ENCODE measurements around the gene VPS13D.

VPS13D gene

DNA sequence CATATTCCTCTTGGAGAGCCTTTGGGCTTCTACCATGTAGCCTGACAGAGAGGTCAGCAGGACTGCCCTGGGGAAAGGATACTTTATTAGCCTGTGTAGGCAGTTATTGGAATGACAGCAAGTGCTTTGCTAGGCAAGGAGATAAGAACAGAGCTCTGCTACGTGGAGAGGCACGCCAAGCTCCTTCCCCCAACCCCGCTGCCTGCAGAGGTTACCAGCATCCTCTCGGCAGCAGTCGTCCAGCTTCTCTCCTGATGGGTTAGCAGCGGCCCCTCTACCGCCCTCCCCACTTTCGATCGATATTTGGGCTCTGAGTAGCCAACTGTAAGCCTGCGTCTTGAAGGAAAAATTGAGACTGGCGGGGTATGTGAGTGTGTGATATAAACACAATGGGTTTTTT lies 265.9 kb downstream of the VPS13D start:
- no peak for DNase-seq (ENCODE audit: low spot score)

DNA sequence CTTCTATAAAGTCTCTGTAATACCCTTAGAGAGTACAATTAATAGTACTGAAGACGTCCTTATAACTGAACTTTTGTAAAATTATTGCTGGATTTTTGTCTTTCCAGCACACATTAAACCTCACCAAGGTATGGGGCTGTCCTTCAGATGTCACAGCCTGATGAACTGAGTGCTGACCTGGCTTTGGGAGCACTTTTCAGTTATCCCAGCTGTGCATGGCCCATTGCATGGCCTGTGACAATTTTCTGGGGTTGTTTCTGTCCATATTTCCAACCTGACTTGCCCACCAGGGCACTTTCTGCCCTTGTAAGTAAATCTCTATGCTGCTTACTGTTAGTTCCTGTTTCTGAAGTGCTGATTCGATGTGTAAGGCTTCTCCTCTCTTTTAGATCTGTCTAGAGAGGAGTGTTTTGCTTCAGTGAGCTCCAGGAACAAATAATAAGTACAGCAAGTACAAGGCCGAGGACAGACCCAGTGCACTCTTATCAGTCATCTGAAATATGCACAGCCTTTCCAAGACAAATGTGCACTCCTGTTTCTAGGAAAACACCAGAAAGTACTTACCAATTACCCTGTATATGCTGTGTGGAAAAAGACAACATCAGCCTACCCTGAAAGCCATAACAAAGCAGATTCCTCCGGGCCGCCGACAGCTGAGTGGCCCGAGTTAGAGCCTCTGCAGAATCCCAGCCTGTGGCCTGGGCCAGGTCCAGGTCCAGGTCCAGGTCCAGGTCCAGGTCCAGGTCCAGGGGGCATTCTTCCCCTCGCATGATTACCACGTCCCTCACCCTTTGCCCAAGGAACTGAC lies 266.5 kb downstream of the VPS13D start:
- no peak for DNase-seq (ENCODE audit: low spot score)

DNA sequence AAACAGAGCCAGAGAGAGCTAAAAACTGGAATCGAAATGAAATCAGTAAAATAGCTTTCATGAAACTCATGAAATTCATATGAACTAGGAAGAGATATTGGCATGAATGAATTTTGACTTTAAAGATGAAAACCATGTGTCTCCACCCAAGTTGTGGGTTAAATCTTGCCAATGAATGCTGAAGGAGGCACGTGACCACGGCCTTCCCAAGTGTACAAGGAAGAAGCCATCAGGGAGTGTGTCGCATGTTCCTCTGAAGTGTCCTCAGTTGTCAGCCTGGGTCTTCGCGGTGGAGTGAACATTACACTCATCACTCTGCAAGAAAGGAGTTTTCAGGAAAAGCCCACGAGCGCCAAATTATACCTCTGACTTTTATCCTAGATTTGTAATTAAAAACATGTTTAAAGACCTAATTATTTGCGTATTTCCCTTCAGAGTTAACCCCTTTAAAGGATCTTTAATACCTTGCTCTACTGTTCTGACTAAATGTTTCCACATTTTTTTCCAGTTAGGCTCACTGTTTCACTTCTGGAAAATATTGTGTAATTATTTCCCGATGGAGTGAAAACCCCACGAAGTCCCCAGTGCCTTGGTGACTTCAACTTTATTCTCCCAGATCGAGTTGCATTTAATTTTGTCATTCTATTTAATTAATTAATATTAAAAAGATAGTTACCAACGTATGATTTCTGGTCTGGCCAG lies 269.9 kb downstream of the VPS13D start:
- no peak for DNase-seq (ENCODE audit: low spot score)

DNA sequence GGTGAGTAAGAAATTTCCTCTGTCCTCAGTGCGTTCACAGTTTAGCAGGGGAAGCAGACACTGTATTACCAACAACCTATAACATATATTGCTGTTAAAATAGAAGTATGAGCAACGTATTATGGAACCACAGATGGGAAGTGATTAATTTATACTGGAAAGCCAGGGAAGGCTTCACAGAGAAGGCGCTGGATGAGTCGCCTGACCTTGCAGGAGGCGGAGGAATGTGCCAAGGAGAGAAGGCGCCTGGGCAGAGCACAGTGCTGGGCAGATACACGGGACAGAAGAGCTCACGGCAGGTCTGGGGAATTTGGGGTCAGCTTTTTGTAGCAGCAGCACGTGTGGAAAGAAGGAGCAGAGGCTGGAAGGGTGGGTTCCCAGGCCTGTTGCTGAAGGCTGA lies 271.8 kb downstream of the VPS13D start:
- DNase-seq (ENCODE audit: low spot score): no peak

DNA sequence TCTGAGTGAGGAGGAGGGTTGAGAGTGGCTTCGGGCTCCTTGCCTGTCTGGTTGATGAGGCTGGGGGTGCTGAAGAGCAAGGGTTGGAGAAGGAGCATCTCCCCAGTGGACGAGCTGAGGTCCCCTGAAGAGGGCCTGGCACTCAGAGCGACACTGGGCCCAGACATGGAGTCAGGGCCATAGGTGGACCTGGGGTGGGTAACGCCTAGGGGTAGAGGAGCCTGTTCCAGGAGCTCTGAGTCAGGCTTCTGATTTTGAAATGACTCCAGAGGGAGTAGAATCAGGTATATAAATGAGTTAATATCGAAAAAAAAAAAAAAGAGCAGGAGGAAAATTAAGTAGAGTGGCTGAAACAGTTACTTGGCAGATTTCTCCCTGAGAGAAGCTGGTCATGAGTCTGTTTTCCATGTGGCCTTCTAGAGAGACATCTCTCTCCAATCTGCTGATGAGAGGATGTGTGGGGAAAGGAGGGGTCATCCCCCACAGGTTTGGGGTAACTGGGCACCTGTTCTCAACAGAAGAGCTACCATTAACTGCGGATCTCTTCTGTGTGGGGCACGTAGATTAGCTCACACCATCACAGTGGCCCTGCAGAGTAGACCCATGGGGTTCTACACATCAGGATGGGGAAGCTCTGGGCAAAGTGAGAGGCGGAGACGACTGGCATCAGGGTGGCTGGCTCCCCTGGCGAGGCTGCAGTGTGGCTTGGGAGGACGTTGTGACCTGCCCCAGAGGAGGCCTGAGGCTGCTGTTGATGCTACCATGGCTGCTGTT lies 272.7 kb downstream of the VPS13D start:
- no peak for DNase-seq (ENCODE audit: low spot score)

DNA sequence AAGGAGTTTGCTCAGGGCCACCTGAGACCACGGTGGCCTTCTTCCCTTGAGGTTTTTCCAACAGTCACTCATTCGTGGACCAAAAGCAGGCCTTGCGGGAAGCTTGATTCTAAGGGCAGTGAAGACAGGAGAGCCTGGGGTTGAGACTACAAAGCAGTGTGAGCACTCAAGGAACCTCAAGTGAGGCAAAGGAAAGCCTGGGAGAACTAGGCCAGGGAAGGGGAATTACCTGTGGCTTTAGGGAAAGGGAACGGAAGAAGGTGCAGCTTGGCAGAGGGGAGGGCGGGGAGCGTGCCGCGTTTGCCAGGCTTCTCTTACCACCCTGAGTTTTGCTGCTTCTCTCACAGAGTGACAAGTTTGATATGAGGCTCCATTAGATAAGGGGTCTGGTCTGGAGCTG lies 273.9 kb downstream of the VPS13D start:
- no peak for DNase-seq (ENCODE audit: low spot score)

DNA sequence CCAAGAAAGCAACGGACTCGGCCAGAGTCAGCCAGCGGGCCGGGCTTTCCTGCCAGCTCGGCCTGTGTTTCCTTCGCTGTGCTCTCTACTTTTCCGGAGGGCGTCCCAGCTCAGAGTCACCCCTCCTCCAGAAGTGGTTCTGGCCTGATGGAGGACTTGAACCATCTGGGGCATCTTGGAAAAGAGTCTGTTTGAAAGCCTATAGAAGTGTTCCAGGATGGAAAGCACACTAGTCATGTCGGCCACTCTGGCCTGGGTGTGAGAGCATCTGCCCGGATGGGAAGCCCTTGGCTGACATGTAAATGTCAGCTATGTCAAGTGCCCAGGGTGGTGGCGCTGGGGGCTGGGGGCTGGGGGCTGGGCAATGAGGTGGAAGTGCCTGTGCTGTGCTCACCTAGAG lies 274.8 kb downstream of the VPS13D start:
- DNase-seq (ENCODE audit: low spot score): no peak

DNA sequence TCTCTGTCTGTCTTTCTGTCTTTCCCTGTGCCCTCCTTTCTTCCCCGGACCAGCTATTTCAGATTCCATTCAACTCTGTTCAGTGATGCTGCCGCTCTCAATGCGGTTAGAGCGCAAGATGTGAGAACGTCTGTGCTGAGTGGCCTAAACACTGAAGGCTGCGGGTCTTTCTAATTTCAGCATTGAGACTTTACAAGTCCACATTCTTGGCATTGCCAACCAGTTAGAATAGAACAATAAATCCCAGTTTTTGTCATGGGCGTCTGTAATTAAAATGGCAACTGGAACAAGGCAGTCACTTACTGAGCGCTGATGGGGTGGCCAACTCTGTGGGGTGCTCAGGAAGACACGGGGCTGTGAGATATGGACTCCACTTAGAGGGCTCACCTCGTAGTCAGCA lies 275.4 kb downstream of the VPS13D start:
- no peak for DNase-seq (ENCODE audit: low spot score)

DNA sequence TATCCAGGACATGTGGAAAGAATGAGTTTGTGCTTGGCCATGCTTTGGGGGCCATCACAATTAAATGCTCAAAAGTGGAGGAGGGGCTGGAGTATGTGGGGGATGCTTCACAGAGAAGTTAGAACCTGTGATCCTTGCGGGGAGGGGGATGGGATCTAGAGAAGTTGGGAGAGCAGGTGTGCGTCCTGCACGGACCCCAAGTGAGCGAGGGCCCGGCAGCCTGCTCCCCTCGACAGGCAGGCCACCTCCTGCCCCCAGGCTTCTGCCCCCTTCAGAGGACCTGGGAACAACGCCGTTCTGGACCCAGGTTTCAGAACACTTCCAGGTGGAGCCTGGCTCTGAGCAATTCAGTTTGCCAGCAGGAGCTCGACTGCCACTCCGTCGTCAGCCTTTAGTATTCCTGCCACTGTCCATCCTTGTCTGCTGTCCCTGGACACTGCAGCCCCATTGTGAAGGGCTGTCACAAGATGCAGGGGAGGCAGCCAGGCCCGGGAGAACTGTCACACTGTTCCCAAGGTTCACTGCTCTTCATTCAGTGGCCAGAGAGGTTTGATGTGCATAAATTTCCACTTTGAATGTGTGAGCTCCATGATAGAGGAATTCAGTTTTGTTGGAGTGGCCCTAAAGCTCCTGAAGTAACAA lies 275.9 kb downstream of the VPS13D start:
- no peak for DNase-seq (ENCODE audit: low spot score)

DNA sequence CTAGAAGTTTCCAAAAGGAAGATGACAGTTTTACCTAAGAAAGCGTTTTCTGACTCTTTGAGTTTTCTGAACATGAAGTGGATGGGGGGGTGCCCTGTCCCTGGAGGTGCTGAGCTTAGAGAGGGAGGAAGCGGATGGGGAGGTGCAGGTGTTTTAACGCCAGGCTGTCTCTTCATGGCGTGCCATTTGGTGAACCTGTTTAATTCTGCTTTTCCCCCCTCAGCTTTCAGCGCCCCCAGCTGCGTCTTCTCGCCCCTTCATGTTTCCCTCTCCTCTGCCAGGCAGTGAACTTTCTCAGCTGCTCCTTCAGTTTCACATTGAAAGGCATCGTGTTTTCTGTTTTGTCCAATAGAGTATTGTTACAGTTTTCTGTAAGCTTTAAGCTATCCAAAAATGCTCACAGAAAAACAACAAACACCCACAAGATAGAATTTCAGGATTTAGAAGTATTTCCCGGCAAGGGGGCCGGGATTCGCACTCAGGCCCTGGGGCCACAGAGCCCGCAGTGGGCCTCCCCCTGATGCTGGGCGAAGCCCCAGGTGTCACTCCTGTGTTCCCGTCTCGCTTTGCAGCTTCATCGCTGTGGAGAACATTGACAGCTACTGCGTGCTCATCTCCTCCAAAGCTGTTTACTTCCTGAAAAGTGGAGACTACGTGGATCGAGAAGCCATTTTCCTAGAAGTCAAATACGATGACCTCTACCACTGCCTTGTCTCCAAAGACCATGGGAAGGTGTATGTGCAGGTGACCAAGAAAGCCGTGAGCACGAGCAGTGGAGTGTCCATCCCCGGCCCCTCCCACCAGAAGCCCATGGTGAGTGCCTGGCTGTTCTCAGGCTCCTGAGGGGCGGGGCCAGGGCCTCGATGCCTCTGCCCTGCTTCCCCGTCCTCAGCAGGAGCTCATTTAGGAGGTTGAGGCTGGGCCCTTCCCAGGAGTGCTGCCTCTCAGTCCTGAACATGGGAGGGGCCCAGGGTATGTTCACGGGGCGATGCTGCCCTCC lies 276.8 kb downstream of the VPS13D start:
- DNase-seq (ENCODE audit: low spot score): no peak

DNA sequence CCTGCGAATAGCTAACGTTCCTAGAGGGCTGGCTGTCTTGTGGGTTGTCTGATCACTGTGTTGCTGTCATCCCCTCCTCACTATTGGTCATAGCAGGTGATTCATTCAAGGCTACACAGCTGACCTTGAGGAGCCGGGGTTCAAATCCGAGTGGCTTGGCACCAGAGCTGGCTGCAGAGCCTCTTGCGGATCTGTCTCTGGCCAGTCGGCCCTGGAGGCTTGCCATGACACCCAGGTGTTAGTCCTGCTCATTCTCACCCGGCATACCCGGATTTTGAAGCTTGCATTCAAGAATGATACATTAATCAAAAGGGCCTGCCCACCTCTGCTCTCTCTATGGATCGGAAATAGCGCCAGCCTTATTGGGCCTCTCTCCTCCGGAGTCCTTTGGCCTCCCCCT lies 277.8 kb downstream of the VPS13D start:
- no peak for DNase-seq (ENCODE audit: low spot score)

DNA sequence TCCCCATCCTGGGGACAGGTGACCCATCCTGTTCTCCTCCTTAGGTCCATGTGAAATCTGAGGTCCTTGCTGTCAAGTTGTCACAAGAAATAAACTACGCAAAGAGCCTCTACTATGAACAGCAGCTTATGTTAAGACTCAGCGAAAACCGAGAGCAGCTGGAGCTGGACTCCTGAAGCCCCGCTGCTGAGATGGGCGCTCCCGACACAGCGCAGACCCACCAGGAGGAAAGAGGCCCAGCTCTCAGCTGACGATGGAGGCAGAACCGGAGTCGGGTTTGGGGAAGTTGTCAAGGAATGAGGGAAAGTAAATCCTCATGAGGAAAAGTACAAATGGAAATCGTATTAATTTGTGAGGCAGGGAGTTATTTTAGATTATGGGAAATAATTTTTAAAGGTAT lies 279.0 kb downstream of the VPS13D start:
- DNase-seq (ENCODE audit: low spot score): no peak

DNA sequence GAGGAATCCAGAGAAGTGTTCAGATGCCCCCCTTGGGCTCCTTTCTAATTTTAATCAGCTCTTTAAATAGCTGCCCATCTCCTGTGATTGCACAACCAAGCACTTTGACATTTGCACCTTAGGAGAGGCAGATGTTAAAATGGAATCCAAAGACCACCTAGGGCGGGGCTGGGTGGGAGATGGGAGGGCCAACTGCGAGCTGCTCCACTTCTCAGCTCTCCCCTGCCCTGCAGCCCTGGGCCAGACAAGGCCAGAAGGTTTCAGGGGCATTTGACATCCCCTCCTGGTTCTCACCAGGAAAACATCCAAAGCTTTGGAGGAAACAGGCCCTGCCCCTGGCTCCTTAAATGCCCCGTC lies 281.3 kb downstream of the VPS13D start:
- DNase-seq (ENCODE audit: low spot score): no peak

DNA sequence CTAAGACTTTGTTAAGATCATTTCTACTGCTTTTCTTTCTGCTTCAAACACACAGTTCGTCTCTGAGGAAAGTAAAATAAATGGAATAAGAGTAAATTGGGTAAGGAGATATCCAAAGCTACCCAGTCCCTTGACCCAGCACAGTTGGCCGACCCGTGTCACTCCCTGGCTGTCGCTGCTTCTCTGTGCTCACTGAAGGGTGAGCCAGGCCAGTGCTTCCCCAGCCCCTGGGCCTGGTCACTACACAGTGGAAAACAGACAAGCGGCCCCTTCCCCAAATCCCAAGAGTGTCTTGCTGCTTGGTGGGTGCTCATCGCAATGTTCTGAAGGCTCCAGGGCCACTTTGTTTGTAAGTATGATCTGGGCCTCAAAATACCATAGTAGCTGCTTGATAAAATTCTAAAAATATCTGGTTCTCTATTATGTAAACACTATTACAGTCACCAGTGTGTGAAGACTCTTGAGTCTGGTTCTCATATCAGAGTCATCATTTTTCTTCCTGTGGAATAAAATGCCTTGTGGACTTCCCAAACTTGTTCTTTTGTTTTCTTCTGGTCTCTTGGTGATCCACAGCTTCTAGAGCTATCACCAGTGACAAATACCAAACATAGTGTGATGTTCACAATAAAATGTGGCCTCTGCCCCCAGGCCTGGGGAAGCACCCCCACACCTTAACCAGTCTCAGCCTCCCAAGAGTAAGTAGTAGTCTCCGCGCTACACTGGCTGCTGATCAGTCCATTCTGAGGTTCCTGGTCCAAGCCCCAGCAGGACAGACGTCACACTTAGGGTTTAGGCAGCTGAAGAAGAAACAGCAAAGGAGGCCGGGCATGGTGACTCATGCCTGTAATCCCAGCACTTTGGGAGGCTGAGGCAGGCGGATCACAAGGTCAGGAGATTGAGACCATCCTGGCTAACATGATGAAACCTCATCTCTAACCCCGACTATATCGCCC lies 282.0 kb downstream of the VPS13D start:
- no peak for DNase-seq (ENCODE audit: low spot score)

DNA sequence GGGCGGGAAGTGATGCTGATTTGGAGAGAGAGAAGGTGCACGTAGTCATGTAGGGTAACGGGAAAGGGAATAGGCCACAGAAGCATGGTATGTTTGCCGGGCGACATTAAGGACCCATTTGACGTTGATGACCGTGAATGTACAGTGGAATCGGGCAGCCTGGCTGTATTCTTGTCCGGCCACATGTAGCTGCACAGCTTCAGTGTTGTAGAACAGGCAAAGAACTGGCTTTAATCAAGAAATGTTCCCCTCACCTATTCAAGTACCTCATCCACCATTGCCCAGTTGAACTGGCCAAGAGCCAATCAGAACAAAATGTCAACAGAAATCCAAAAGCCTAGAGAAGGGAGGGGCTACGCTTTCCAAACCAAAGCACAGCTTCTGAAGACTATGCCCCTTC lies 283.4 kb downstream of the VPS13D start:
- DNase-seq (ENCODE audit: low spot score): no peak

DNA sequence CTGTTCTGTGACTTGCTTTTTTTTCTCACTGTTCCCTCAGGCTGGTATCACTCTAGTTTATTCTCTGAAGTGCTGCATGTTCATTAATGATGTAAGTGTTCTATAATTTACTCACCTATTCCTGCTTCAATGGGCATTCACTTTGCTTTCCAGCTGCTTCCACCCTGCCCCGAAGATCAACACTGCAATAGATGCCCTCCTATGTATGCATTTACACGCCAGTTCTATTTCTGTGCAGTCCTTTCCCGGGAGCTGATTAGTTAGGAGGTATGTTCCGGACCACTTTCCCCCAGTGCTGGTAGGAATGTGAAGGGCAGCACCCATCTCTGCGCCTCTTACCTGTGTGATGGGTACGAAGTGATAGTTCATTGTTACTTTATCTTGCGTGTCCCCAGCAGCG lies 284.8 kb downstream of the VPS13D start:
- no peak for DNase-seq (ENCODE audit: low spot score)

DNA sequence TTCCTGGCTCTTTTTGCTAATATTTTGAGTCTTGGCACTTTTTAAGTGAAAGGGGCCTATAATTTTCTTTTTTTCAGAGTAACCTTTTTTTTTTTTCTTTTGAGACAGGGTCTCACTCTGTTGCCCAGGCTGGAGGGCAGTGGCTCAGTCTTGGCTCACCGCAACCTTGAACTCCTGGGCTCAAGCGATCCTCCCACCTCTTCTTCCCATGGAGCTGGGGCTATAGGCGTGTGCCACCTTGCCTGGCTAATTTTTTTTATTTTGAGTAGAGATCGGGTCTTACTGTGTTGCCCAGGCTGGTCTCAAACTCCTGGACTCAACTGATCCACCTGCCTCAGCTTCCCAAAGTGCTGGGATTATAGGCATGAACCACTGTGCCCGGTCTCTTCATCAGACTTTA lies 285.4 kb downstream of the VPS13D start:
- DNase-seq (ENCODE audit: low spot score): no peak

DNA sequence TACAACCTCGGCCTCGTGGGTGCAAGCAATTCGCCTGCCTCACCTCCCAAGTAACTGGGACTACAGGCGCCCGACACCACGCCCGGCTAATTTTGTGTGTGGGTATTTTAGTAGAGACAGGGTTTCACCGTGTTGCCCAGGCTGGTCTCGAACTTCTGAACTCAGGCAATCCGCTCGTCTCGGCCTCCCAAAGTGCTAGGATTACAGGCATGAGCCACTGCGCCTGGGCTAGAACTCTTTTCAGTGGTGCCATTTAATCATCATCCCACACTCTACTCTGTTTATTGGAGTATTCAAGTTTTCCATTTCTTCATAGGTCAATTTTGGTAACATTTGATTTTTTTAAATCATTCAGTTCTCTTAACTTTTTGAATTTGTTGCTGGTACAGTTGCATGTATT lies 286.9 kb downstream of the VPS13D start:
- DNase-seq (ENCODE audit: low spot score): no peak

DNA sequence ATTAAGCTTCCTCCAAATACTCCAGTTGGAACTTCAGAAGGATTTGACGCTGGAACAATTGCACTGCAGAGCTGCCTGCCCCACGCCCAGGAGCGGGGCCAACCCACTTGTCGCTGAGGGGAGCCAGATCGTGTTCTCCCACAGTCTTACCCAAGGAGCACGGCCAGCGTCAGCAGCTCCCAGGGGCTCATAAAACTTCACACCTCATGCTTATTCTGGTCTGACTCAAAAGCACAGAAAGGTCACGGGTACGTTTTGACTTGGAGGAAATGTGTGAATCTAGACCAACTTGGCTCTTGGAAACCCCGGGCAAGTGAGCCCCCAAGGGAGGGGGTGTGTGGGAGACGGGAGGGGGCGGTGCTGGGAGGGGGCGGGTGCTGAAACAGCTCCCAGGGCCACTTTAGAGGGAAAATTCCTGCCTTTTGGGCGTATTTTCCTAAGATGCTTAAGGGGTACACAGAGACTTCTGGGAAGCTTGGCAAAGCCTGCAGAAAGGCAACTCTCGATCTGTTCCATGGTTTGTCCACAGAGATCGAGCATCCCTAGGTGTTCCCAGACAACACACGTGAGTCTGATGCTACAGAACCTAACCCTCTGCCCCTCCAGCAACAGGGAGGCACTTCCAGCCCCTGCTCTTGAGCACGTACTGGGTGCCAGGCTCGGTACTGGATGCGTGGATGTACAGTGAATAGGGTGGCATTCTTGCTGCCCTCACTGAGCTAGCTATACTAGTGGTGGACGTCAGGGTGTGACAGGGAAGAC lies 289.3 kb downstream of the VPS13D start:
- no peak for DNase-seq (ENCODE audit: low spot score)

Data from iPS-NIHi11 (cell line).